Adrenal gland (tissue), 5 donors: Measurements from ENCODE around the gene PARVB.

Experiments used
- CTCF ChIP-seq, 6 experiments: fragments of 450-650 bp in 4 of 6; fragments of 200-600 bp in 2 of 6; sonication (generic) in 1 of 6; IDR thresholded peaks; 1 replicate in 5 of 6; 2 replicates in 1 of 6; pipeline versions ENCODE4 v1.5.1 to v1.8.0; 2016 to 2021; ENCODE audit warnings: antibody characterized with exemption in 6 of 6, mild to moderate bottlenecking in 2 of 6, moderate library complexity in 1 of 6
- POLR2A ChIP-seq, 2 donors: fragments of 450-650 bp; IDR thresholded peaks; one replicate each; pipeline ENCODE4 v1.6.1; 2017; ENCODE audit warnings: antibody characterized with exemption in 2 of 2, mild to moderate bottlenecking in 2 of 2, moderate library complexity in 1 of 2
- donor health status: DM: no; HTN: no; CAD: no.

- TF ChIP-seq POLR2A (IDR thresholded peaks at IDR 0.05) (no peak), CTCF (IDR thresholded peaks at IDR 0.05) (no peak)
Observed at GRCh38 chr22:44131989-44132685, 108.0 kb downstream of the PARVB start.
